GM21717 (cell line): ENCODE data around the gene SKIC8.
A peak's percentile ranks its signal among the peaks of the same experiment; 100 is the strongest.

Experiments
- ATAC-seq: cut with Tn5 transposase; IDR thresholded peaks from one replicate; pipeline ENCODE4 v1.9.1; 2021; ENCODE audit warnings: mild to moderate bottlenecking, moderate library complexity; ENCODE audit not compliant: unreplicated experiment

The SKIC8 gene

DNA sequence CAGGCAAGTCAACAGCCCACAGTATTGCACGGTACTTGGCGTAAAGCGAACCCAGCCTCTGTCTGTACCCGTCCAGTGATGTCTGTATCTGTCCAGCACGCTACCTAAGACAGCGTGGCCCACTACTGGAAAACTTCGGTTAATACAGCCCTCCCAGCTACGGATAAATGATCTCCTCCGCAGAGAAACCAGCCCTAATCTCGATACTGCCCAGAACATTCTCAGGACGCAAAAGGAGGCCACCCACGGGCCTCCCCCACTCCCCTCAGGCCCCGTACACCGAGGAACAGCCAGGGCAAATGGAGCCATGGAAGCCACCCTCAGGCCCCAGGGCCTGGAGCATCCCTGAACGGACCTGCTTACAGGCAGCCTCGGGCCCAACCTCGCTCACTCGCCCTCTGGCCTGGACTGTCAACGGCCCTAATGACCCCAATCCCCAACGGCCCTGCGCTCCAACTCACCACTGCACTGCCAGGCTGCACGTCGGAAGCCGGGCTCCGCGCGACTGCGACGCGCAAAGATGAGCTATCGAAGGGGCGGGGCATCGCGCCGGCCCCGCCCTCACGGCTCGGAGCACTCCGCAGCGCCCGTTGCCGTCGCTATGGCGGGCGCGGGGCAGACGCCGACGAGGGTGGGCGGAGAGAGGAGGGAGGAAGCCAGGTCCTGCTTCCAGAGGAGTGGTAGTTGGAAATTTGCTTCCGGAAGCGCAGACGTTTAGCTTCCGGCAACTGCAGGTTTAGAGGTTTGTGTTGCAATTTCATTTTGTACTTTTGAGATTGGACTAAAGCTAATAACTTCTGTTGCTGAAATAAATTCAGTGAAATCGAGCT is at the start of gene SKIC8:
Gene SKIC8, minus strand, starts transcription at position 509 of the 830 bp plus-strand sequence. CDS start 3,923 bp downstream, outside the sequence.
- peak; percentile 77 for ATAC-seq

DNA sequence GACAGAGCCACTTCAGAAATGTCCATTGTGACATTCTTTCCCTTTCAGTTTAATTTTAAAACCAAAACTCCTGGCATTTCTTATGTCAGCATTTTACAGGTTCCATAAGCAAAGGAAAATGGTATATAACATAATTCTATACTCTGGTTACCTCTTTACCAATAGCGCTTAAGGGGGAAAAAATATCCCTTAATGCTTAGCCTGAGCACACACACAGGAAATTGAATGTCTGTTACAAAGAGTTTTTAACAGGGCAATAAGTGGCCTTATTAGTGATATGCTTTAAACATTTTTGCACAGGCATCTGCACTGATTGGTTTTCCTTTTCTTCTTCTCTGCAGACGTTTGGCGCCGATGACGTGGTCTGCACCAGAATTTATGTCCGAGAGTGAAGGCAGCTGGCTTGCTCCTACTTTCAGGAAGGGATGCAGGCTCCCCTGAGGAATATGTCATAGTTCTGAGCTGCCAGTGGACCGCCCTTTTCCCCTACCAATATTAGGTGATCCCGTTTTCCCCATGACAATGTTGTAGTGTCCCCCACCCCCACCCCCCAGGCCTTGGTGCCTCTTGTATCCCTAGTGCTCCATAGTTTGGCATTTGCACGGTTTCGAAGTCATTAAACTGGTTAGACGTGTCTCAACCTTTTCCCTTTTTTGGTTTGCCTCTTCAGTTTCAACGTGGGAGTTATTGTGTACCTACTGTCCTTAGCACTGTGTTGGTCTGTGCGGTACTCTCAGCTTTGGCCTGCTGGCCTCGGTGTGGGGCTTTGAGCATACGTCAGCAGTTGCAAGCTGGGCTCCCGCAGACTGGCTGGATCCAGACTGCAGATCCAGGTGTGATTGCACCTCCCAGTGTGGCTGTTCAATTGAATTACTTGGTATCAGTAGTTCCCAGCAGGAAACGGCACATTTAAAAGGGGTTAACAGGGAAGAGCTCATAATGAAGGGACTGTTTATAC is 48.5 kb upstream of the SKIC8 start:
- no peak for ATAC-seq

DNA sequence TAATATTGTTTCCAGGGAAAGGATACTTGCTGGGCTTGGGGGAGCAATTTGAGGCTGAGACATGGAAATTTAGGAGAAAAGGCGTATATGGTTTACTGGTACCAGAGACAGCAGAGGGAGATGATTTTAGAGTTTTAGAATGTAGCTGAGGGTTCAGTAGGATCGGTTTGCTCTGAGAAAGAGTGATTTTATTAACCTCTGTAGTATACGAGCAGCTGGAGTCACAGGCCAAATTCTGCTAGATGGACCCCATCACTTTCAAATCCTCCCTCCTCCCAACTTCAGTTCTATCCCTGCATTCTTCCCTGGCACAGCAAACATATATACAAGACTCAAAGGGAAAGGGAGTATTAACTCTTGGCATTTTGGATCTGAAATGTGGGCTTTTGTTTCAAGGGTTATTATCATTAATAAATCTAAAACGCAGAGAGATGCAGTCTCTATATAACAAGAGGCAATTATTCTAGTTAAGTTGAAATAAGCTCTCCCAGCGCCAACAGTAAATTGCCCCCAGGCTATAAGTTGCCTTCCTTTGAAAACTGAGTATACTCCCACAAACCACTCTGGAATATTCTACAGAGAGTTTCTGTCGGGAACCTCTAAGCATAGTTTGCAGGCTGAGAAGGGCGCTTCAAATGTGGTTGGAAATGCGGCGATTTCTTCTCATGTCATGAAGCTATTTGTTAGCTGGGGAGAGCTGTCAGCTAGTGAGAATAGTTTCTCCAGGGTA is 46.2 kb upstream of the SKIC8 start:
- ATAC-seq: no peak

DNA sequence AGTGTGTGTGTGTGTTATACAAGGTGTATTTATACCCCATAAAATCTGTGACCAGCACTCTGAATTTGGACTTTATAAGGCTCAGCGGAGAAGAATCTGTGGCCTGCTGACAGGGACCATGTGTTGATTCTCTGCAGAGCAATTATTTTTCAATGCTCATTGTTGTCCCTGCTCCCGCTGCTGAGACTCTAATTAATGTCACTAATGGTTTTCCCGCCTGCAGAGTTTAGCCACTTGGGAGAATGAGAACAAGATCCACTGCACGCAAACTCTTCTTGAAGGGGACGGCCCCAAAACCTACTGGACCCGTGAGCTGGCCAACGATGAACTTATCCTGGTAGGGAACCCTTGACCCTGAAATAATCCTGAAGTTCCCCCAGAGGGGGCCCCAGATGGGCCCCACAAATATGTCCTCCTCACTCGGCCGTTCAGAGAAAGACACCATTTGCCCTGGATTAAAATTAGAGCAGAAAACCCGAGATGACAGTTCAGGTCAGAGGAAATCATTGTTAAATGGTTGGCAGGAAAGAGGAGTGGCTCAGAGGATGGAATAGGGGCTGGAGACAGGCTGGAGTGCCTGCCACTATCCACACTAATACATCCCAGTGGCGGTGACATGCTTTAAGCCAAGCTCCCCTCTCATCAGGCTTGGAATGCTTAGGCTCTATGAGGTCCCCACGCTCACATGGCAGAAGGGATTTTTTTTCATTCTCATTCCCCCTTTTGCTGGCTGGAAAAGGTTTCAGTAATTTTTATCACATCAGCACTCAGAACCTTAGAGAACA is 44.1 kb upstream of the SKIC8 start:
- ATAC-seq: no peak

DNA sequence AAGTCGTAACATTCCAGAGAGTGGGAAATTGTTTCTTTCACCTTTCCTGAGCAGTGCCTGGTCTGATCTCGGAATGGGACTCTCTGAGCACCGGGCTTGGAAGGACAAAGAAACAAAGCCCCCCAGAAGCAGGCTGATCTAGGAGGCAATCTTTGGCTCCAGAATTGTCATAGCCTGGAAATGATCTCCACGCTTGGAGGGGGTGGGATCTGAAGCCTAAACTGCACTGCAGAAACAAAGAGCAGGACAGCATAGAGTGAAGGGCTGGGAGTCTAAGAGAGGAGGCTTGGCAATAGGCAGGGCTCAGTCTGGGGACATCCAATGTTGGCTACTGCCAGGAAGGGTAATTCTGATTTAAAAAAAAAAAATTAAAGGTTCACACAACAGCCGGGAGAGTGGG is 42.6 kb upstream of the SKIC8 start:
- no peak for ATAC-seq

DNA sequence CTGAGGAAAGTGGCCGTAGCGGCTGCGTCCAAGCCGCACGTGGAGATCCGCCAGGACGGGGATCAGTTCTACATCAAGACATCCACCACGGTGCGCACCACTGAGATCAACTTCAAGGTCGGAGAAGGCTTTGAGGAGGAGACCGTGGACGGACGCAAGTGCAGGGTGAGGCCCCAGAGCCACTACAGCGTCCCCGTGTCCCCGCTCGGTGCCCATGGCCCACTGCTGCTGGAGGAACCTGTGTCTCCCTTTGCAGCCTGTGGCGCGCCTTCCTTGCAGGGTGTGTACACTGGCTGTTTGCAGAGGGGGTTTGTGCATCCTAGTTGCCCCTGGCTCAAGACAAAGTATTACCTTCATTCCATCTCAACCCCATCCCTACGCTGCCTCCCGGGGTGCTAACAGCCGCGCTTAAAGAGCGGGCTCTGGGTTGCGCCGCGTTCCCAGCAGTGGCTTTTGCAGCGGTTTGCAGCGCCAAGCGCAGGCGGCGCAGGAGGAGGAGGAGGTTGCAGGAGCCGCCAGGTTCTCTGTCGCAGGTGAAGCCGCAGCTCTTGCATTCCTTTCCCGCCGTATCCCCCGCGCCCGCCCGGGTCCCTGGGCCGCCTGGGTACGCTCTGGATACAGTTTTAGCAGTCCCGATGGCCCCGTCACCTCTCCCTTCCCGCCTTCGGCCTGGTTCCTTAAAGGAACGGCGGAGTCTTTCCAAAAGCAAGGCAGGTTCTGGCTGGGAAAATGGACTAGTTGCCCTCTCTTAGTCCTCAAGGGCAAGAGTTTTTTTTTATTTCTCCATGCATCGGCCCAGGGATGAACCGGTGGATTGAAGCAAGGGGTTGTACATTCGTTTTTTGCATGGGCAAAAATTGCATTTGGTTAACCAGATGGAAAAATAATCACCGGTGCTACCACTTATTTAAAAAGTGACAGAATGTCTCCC is 41.9 kb upstream of the SKIC8 start:
- ATAC-seq: no peak

DNA sequence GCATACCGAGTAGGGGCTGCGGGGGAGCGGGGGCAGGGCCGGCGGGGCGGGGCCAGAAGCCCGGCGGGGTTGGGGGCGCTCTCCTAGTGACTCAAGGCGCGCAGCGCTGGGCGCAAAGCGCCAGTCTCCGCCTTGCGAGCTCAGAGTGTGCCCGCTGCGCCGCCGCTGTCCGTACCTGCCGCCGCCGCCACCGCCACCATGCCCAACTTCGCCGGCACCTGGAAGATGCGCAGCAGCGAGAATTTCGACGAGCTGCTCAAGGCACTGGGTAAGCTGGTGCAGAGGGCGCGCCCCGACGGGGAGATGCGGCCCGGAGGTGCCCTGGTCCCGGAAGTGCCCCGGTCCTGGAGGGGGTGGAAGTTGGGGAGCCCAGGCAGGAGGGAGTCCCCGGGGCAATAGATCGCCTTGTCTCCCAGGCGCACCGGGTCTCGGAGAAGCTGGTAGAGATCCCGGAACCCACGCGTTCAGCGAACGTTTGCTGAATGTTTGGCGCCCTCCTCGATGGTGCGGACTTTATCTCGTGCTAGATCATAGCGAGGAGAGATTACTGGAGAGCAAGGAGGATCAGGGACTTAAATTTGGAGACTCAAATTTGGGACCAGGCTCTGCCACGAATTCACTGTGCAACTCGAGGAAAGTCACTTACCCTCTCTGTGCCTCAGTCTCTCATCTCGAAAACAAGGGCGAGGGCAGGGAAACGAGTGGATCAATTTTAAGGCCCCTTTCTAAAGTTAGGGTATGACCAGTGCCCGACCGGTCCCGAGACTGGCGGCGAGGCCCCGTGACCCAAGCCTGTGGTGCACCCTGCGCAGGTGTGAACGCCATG is 41.0 kb upstream of the SKIC8 start, which contains the start of gene CRABP1:
Gene CRABP1, plus strand, starts transcription at position 123 of the 826 bp plus-strand sequence. Its CDS starts 76 bp downstream, at position 199.
- no peak for ATAC-seq

DNA sequence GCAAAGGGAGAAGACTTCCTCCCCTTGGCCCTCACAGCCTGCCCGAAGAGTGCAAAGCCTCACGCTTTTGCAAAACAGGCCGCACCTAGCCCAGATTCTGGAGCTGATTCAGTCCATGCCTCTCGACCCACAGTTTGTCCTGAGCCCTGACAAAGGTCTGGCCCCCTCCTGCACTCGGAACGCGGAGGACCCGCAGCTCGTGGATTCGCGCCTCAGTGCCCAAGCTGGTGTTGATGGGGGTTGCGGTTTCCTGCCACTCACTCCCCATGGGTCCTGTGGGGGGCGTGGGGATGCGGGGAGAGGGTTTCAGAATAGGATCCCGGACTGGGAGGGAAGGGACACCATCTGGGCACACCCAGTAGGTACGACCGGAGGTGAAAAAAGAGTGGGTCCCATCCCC is 40.1 kb upstream of the SKIC8 start:
- ATAC-seq: no peak

DNA sequence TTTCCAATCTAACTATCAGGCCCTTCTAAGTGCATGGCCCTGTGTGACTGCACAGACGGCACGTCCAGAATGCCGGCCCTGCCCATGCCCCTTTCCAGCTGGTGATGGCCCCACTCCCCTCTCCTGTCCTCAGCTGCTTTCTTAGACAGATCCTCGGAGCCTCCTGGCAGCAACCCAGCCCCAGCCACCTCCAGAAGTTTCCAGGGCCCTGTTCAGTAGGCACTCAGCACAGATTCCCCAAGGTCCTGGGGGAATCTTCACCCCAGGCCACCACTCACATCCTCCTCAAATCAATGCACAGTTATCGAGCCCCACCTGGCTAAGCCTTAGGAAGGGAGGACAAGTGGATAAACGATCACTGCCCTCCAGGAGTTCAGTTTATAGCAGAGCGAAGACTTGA is 39.4 kb upstream of the SKIC8 start:
- no peak for ATAC-seq

DNA sequence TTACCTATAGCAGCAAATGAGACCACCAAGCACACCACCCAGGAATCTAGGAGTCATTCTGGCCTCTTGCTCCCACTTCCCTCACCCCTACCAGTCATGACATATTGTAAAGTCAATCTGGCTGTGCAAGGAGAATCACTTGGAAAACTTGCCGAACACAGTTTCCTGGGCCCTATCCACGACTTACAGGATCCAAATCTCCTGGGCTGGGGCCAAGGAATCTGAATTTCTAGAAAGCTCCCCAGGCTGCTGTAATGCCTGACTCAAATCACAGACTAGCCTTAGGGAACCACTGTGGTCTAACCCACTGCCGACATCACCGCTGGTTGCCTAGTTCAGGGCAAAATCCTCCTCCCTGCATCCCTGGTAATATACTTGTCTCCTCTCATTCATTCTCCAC is 36.6 kb upstream of the SKIC8 start:
- no peak for ATAC-seq

DNA sequence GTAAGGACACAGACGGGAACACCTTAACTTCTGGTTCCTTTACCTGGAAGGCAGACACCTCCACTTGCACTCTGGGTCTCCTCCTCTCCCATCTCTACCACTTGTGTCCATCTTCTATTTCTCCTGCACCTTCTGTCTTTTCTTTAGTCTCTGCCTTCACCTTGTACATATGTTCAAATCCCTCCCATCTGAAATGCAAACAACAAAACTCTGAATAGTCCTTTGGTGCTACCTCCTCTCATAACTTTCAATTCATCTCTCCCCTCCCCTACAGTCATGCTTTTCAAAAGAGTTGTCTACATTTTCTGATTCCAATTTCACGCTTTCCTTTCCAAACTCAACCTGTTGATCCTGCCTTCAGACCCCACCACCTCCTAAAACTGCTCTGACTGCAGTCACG is 35.4 kb upstream of the SKIC8 start:
- no peak for ATAC-seq

DNA sequence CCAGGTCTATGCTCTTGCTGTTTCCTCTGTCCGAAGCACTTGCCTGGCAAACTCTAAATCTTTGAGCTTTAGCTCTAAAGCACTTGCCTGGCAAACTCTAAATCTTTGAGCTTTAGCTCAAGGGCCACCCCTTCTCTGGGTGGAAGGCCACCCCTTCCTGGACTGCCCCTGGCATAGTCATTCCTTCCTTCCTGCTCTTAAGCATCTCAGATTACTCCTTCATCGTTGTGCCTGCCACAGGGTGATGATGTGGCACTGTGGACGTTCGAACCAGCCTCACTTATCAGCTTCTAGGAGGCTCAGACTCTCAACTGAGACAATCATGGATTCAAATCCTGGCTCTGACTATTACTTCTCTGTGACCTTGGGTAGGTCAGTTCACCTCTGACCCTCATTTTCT is 30.2 kb upstream of the SKIC8 start:
- no peak for ATAC-seq

DNA sequence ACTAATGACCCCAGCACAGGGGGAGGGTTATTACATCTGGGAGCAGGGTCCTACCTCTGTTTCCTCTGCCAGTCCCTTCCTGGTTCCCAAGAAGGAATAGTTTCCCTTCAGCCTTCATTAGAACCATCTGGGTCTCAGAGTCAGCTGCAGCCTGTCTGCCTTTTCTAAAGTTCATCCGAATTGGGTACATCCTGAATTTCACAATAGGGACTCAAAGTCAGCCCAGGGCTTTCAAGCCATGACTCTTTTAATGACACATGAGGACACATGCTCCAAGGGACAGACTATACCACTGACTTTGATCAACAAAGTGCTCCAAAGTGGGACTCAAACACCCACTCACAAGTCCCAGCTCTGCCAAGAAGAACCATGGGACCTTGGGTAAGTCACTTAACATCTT is 28.1 kb upstream of the SKIC8 start:
- ATAC-seq: no peak

DNA sequence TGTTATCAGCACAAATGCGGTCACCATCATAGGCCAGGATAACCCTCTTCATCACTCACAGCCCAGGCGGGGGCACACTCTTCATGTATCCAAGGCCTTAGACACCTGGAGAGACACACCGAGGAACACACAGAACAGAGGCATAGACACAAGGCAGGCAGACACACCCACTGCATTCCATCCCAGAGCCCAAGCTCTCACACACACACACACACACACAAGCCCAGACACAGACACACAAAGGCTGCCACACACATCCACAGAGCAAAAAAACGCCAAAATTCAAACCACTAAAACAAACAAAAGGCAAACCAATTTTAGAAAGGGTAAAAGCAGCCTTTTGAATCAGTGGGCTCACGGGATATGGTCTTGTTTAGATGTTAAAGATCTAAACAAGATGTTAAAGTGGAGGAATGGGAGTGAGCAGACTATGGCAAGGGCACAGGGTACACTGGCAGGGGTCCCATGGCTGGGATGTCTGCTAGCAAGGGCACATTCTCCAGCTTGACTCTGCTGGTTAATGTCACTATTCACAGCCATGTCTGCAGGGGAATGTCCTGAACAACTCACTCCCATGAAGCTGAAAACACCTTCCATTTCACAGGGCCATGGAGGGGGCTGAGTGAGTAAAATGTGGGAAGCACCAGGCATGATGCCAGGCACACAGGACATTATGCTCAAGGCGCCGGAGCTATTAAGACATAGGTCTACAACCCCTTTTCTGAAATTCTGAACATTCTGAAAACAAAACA is 25.9 kb upstream of the SKIC8 start:
- no peak for ATAC-seq

DNA sequence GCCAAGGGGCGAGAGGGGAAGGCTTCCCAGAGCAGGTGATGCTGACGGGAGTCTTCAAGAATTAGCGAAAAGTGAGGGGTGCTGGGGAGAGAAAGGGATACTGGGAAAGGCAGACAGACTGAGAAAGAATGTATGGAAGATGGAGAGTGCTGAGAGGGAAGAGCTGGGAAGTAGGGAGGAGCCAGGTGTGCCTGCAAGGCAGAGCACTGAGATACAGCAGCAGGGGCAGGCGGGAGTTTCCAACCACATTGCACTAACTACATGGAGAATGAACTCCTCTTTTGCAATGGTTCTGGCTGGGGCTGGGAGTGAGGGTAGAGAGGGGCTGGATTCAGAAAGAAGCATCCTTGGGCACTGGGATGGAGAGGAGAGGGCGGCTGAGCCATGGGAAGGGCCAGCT is 24.7 kb upstream of the SKIC8 start:
- ATAC-seq: no peak

DNA sequence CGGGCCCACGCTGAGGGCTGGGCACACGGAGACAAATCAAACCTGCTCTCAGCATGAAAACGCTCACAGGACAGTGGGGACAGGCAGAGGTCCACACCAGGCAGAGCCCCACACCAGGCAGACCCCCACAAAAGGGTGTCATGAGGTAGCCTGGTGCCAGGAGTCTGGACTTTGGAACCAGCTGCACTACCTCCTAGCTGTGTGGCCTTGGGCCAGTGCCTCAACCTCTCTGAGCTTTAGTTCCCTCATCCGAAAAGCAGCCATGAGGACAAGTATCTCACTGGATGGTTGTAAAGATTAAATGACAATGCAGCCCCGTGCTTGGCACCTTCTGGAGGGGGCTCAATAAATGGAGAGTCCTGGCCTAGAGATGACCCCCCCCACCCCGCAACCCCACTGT is 24.3 kb upstream of the SKIC8 start:
- ATAC-seq: no peak

DNA sequence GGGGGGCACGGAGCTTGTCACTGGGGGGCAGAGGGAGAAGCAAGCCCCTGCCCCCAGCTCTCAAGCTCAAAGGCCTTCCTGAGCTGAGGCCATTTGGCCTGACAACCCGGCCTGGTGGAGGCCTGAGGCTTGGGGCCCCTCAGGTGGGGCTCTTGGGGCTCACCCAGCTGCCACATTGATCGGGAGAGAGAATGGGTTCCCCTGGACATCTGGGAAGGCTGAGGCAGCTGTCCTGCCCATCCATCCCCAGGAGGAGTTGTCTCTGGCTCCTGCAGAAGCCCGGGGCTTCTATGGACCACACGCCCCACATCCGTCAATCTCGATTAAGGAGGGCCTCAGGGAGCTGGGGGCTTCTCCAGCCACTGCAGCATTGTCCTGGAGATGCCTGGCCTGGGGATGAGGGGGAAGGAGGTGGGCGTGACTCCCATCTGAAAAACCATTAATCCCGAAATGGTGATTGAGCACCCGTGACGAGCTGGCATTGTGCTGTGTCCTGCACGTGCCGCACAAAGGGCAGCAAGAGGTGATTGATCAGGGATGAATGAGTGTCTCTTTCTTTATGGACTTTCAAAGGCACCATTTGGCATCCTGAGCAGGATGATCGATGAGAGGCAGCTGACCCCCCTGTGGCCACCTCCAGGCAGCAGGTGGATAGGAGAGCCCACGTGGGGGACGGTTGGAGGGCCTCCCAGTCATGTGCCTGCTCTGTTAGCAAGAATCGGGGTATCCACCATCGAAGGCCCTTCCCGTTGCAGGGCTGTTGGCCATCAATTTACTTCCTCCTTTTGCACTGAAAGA is 23.5 kb upstream of the SKIC8 start:
- ATAC-seq: no peak
